Uterus (tissue), 2 donors: Measurements from ENCODE around the gene PLD6.

Experiments used
- POLR2A ChIP-seq, 2 donors: fragments of 450-650 bp; IDR thresholded peaks; one replicate each; pipeline ENCODE4 v1.6.1; 2016; ENCODE audit warnings: antibody characterized with exemption in 2 of 2, mild to moderate bottlenecking in 1 of 2, moderate library complexity in 1 of 2
- TF ChIP-seq, protein P1 (sequence below), 4 experiments: fragments of 200-600 bp in 2 of 4; fragments of 450-650 bp in 2 of 4; sonication (generic) in 2 of 4; IDR thresholded peaks; one replicate each; pipeline ENCODE4 v1.5.1; 2016 to 2019; ENCODE audit warnings: antibody characterized with exemption in 4 of 4, mild to moderate bottlenecking in 2 of 4, moderate library complexity in 1 of 4

DNA sequence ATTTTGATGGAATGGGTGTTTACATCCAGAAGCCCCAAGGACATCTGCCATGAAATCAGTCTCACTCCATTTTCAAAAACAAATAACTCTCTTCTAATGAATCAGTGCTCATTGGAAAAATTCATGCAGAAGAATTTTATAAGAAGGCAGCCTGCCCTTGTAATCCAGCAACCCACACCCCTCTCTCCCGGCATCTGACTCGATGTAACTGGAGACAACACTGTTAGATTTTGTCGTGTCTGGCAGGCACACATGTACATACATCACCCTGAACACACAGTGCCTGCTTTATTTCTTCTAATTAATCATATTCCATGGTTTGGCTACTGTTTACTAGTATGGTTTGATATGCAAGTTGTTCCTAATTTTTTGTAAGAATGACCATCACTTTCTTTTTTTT, 11.9 kb upstream of the PLD6 start:
- TF ChIP-seq, protein P1, sequence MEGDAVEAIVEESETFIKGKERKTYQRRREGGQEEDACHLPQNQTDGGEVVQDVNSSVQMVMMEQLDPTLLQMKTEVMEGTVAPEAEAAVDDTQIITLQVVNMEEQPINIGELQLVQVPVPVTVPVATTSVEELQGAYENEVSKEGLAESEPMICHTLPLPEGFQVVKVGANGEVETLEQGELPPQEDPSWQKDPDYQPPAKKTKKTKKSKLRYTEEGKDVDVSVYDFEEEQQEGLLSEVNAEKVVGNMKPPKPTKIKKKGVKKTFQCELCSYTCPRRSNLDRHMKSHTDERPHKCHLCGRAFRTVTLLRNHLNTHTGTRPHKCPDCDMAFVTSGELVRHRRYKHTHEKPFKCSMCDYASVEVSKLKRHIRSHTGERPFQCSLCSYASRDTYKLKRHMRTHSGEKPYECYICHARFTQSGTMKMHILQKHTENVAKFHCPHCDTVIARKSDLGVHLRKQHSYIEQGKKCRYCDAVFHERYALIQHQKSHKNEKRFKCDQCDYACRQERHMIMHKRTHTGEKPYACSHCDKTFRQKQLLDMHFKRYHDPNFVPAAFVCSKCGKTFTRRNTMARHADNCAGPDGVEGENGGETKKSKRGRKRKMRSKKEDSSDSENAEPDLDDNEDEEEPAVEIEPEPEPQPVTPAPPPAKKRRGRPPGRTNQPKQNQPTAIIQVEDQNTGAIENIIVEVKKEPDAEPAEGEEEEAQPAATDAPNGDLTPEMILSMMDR (IDR thresholded peaks at IDR 0.05), result no peak
- no peak for TF ChIP-seq POLR2A (IDR thresholded peaks at IDR 0.05)
